Neutrophil (primary cell): ENCODE measurements around the gene TMEM108.

ENCODE experiments used
- H3K27ac ChIP-seq: fragments of 200-600 bp; sonication (generic); 2 replicates; pipeline ENCODE4 v1.5.1; 2016; ENCODE audit warnings: mild to moderate bottlenecking, moderate library complexity
- H3K27me3 ChIP-seq: fragments of 200-600 bp; sonication (generic); 2 replicates; pipeline ENCODE4 v1.6.0; 2016; ENCODE audit warnings: mild to moderate bottlenecking
- H3K36me3 ChIP-seq: fragments of 200-600 bp; sonication (generic); 2 replicates; pipeline ENCODE4 v1.5.1; 2017
- H3K4me1 ChIP-seq, 2 experiments: fragments of 200-600 bp in 1 of 2; sonication (generic) in 1 of 2; 1 replicate in 1 of 2; 2 replicates in 1 of 2; pipeline versions ENCODE4 v1.5.1 to v1.6.1; 2013 to 2016; ENCODE audit warnings: low read depth in 1 of 2, low read length in 1 of 2, mild to moderate bottlenecking in 1 of 2, moderate library complexity in 1 of 2; ENCODE audit not compliant: control insufficient read depth in 1 of 2, insufficient read depth in 1 of 2
- H3K4me3 ChIP-seq, 2 experiments: fragments of 200-600 bp in 1 of 2; sonication (generic) in 1 of 2; 1 replicate in 1 of 2; 2 replicates in 1 of 2; pipeline ENCODE4 v1.5.1; 2013 to 2016; ENCODE audit warnings: low read depth in 1 of 2, low read length in 1 of 2, mild to moderate bottlenecking in 1 of 2, moderate library complexity in 1 of 2
- H3K9me3 ChIP-seq: fragments of 200-600 bp; sonication (generic); 2 replicates; pipeline ENCODE4 v1.5.1; 2016
- TF ChIP-seq, protein P1 (sequence below): fragments of 200-600 bp; sonication (generic); IDR thresholded peaks from 2 replicates; pipeline ENCODE4 v1.5.1; 2016; ENCODE audit warnings: antibody characterized with exemption

The TMEM108 gene

DNA sequence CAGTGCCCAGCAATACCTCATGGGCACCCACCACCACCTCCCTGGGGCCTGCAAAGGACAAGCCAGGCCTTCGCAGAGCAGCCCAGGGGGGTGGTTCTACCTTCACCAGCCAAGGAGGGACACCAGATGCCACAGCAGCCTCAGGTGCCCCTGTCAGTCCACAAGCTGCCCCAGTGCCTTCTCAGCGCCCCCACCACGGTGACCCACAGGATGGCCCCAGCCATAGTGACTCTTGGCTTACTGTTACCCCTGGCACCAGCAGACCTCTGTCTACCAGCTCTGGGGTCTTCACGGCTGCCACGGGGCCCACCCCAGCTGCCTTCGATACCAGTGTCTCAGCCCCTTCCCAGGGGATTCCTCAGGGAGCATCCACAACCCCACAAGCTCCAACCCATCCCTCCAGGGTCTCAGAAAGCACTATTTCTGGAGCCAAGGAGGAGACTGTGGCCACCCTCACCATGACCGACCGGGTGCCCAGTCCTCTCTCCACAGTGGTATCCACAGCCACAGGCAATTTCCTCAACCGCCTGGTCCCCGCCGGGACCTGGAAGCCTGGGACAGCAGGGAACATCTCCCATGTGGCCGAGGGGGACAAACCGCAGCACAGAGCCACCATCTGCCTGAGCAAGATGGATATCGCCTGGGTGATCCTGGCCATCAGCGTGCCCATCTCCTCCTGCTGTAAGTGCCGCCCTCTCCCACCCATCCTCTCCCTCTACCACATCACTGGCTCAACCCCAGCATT is 342.5 kb downstream of the TMEM108 start:
- Histone ChIP-seq H3K27me3 (no peaks in the 10 kb centered on the region), H3K4me1 (no peaks in the 10 kb centered on the region), H3K4me3 (no peak overlapping the region), H3K36me3 (no peaks in the 10 kb centered on the region), H3K9me3 (no peaks in the 10 kb centered on the region), H3K27ac (no peak overlapping the region)
- TF ChIP-seq, protein P1, sequence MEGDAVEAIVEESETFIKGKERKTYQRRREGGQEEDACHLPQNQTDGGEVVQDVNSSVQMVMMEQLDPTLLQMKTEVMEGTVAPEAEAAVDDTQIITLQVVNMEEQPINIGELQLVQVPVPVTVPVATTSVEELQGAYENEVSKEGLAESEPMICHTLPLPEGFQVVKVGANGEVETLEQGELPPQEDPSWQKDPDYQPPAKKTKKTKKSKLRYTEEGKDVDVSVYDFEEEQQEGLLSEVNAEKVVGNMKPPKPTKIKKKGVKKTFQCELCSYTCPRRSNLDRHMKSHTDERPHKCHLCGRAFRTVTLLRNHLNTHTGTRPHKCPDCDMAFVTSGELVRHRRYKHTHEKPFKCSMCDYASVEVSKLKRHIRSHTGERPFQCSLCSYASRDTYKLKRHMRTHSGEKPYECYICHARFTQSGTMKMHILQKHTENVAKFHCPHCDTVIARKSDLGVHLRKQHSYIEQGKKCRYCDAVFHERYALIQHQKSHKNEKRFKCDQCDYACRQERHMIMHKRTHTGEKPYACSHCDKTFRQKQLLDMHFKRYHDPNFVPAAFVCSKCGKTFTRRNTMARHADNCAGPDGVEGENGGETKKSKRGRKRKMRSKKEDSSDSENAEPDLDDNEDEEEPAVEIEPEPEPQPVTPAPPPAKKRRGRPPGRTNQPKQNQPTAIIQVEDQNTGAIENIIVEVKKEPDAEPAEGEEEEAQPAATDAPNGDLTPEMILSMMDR: no peak

DNA sequence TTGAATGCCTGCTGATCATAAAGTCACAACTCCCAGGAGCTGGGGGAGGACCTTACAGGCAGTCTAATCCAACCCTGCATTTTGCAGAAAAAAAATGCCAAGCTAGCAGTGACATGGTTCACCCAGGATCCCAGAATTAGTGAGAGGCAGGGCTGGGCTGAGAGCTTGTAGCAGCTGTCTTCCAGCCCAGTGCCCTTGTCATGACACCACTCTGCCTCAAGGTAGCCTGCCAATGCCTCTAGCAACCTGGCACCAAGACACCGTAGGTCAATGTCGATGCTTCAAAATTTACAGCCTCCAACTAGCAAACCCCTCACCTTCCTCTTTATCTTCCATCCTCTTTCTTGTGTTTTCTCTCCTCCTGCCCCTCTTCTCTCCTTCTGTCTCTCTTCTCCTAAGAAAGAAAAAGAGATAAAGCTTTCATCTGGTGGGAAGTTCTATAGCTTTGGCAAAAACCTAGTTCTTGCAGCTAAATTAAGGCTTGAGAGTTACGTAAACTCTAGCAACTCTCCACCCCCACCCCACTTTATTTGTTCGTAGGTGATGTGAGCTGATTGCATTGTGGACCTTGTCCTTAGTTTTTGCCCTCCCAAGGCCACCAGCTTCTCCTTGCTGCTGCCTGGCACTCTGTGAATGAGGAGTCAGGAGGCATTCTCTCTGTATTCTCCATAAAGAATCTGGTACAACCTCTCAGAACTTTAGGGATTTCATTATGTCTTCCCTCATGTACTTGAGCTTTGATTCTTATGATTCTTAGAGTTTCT is 343.3 kb downstream of the TMEM108 start:
- no peaks in the 10 kb centered on the region for H3K9me3 ChIP-seq
- no peaks in the 10 kb centered on the region for H3K27me3 ChIP-seq
- H3K27ac ChIP-seq: no peak overlapping the region
- H3K4me3 ChIP-seq: no peak overlapping the region
- H3K4me1 ChIP-seq: no peaks in the 10 kb centered on the region
- TF ChIP-seq, protein P1: no peak
- no peaks in the 10 kb centered on the region for H3K36me3 ChIP-seq

DNA sequence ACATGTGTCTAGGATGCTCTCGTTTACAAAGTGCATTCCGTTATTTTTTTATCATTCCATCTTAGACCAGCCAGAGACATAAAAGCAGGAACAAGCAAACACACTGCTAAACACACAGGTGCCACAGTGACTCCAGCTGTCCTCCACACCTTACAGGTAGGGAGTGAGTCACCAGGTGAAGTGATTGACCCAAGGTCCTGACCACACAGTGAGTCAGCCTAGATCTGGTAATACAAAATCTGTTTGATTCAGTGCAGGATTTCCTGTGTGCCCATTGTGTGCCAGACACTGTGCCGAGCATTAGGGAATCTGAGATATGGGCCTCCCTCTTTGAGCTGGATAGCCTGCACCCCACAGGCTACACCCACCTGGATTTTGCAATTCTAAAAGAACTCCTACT is 345.0 kb downstream of the TMEM108 start:
- TF ChIP-seq, protein P1: no peak
- no peaks in the 10 kb centered on the region for H3K9me3 ChIP-seq
- H3K27me3 ChIP-seq: no peaks in the 10 kb centered on the region
- no peak overlapping the region for H3K4me3 ChIP-seq
- no peaks in the 10 kb centered on the region for H3K4me1 ChIP-seq
- no peak overlapping the region for H3K27ac ChIP-seq
- H3K36me3 ChIP-seq: no peaks in the 10 kb centered on the region

DNA sequence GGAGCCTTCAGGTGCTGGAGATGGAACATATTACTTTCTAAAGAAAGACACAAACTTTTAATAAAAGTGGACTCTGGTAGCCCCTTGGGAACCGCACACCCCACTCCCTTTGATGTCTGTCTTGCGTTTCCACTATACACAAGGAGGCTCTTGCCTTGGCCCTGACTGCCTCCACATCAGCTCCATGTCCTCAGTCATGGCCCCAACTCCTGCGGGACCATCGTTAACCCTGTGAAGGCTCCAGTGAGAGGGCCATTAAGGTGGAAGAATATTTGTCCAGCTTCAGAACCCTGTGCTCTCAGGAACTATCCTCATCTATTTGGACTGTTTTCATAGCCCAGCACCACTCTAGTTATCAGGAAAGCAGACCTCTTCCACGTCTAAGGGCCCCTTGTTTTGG is 345.6 kb downstream of the TMEM108 start:
- Histone ChIP-seq H3K27me3 (no peaks in the 10 kb centered on the region), H3K36me3 (no peaks in the 10 kb centered on the region), H3K27ac (no peak overlapping the region), H3K4me3 (no peak overlapping the region), H3K4me1 (no peaks in the 10 kb centered on the region), H3K9me3 (no peaks in the 10 kb centered on the region)
- TF ChIP-seq, protein P1: no peak

DNA sequence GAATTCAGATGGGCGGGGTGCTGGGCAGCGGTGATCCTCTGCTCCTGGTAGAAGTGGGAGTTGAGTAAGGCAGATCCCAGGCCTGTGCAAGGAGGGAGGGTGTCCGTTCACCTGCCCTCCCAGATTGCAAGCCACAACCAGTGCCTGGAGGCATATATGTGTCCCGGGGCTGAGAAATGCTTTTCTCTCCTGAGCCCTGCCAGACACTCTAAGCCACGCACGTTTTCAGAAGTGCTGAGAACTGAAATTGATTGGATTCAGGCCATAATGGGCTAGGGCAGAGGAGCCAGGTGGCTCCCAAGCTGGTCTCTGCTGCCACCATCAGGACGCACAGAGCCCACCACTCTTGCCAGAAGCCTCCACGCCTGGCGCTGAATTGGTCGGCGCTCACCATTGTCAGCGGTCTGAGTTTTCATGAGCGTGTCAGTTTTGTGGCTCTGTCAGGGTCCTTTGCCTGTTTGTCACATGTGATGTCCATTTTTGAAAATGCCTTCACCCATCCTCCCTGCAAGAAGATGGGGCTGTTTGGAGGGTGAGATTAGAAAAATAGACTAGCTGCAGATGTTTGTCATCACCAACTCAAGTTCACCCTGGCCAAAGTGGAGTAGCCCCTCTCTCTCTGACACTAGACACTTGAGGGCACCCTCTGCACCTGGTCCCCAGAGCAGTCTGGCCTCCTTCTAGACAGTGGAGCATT is 346.3 kb downstream of the TMEM108 start:
- Histone ChIP-seq H3K9me3 (no peaks in the 10 kb centered on the region), H3K27ac (no peak overlapping the region), H3K36me3 (no peaks in the 10 kb centered on the region), H3K4me1 (no peaks in the 10 kb centered on the region), H3K4me3 (no peak overlapping the region), H3K27me3 (no peaks in the 10 kb centered on the region)
- TF ChIP-seq, protein P1: no peak
